ENCODE results near the gene KRT222.

Gene KRT222

GRCh38 chr17:40615841-40616476 lies 49.0 kb downstream of the KRT222 start:
- DNase-seq (ENCODE audit: low read depth in 1 of 2, low spot score in 1 of 2): no peak

DNA sequence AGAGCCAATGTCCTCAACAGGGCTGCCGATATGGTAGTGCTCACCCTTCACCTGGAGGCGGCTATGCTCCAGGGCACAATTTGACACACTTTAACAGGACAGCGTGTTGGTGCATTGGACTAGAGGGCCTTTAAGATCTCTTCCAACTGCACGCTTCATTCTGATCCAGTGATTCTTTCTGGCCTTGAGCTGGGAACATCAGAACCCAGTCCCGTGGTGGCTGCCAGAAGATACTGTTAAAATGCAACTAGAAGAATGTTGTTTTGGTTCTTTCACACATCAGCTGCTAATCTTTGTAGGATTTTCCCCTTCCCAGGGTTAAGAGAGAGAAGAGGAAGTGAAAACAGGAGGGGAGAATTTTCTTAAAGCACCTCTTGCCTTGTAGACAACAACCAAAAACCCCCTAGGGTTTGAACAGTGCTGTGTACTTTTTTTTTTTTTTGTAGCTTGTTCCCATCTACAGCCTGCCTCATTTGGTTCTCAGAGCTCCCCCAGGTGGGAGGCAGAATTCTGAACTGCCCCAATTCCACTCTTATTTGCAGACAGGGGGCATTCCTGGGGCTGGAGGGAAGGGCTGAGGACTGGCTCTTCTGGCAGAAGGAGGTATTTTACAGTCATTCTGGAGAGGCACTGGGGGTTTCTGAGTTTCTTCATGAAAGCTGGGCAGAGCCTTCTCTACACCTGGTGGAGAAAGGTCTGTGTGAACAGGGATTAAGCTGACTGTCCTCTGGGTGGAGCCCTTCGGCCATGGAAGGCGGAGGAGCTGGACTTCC lies 49.7 kb downstream of the KRT222 start:
- no peak for DNase-seq (ENCODE audit: low read depth in 1 of 2, low spot score in 1 of 2)

- no peak for DNase-seq (ENCODE audit: low read depth in 1 of 2, low spot score in 1 of 2)
These were observed 50.4 kb downstream of the KRT222 start for GRCh38 chr17:40614431-40615067.

GRCh38 chr17:40613467-40614154 lies 51.4 kb downstream of the KRT222 start:
- no peak for DNase-seq (ENCODE audit: low read depth in 1 of 2, low spot score in 1 of 2)

GRCh38 chr17:40612599-40613244 lies 52.3 kb downstream of the KRT222 start:
- DNase-seq (ENCODE audit: low read depth in 1 of 2, low spot score in 1 of 2): peak in 1 of 2 donors; percentile 36

GRCh38 chr17:40611840-40612474 lies 53.0 kb downstream of the KRT222 start:
- no peak for DNase-seq (ENCODE audit: low read depth in 1 of 2, low spot score in 1 of 2)

DNA sequence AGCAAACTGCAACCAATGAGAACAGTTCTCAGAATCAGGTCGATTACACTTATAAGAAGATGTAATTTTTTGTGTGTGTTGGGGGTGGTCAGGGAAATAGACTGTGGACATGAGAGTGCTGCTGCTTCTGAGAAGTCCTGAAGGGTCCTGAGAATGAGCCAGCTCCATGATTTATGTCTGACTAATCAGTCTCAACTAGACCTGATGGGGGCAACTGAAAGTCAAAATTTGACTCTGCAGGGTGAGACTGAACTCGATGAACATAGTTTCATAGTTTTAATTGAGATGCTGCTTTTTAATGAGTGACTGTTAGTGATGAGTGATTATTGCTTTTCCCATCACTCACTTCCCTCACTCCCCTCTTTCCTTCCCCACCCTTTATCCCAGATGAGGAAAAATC lies 54.6 kb downstream of the KRT222 start:
- DNase-seq (ENCODE audit: low read depth in 1 of 2, low spot score in 1 of 2): no peak

DNA sequence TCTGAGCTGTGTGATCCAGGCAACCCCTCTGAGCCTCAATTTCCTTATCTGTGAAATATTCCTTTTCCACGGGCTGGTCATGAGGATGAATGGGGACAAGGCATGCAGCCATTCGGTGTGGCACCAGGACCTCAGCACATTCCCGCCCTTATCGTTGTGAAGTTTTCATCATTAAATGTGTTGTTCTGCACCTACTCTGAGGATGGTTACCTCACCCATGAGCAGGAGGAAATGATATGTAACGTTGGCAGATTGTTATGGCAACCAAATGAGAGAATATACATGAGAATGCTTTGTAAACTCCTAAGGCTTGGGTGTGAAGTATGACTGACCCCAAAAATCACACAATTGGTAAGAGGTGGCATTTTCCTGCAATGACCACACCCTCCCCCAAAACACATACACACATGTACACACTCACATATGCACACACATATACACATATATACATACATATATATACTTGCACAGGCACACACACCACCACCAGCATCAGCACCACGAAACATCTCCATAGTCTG lies 56.9 kb downstream of the KRT222 start:
- no peak for DNase-seq (ENCODE audit: low read depth in 1 of 2, low spot score in 1 of 2)

DNA sequence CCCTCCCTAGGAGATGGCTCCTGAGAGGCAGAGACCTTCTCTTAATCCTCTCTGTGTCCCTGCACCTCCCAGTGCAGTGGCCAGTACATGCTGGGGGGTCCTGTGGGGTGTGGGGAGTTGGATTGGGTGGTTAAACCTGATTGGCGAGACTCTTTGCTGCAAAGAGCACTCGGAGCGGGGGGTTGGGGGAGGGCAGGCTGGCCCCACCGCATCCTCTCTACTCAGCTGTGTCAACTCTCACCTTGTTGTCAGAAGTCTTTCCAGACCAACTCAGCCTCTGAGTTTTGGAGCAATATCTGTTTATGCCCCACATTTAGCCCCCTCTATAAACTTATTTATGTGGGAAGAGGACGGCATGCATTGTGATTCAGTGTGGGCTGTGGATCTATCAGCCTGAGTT lies 57.3 kb downstream of the KRT222 start:
- no peak for DNase-seq (ENCODE audit: low read depth in 1 of 2, low spot score in 1 of 2)

GRCh38 chr17:40606548-40607353 lies 58.2 kb downstream of the KRT222 start:
- DNase-seq (ENCODE audit: low read depth in 1 of 2, low spot score in 1 of 2): no peak

GRCh38 chr17:40605306-40605705 lies 59.7 kb downstream of the KRT222 start:
- DNase-seq (ENCODE audit: low read depth in 1 of 2, low spot score in 1 of 2): peak in 1 of 2 donors; percentile 72

Data from activated CD4-positive, alpha-beta T cell treated with anti-CD3 and anti-CD28 coated beads, Interleukin-2, amount 50 U/mL, for 24 hours (primary cell).